Subcutaneous abdominal adipose tissue (tissue), 5 donors: ENCODE data around the gene RNASE1.
A peak's percentile ranks its signal among the peaks of the same experiment; 100 is the strongest.
"Not testable (repeated sequence)": the region's sequence is repeated elsewhere in the genome, so short reads cannot be mapped to it uniquely, and the experiment has no call there.

Source experiments
- H3K27ac ChIP-seq: one replicate; pipeline ENCODE4 v1.7.0; 2013; ENCODE audit warnings: low read depth, mild to moderate bottlenecking, inconsistent platforms, low read length, moderate library complexity
- H3K27me3 ChIP-seq, 5 donors: one replicate each; pipeline ENCODE4 v1.7.0; 2013; ENCODE audit warnings: low read length in 5 of 5, inconsistent platforms in 1 of 5; ENCODE audit not compliant: control insufficient read depth in 5 of 5, insufficient read depth in 4 of 5
- H3K36me3 ChIP-seq, 5 donors: one replicate each; pipeline ENCODE4 v1.7.0; 2013; ENCODE audit warnings: low read length in 5 of 5; ENCODE audit not compliant: control insufficient read depth in 5 of 5, insufficient read depth in 5 of 5
- H3K4me1 ChIP-seq, 5 donors: one replicate each; pipeline ENCODE4 v1.7.0; 2013; ENCODE audit warnings: low read length in 5 of 5, mild to moderate bottlenecking in 3 of 5, moderate library complexity in 1 of 5; ENCODE audit not compliant: control insufficient read depth in 5 of 5, insufficient read depth in 5 of 5
- H3K4me3 ChIP-seq, 5 donors: one replicate each; pipeline ENCODE4 v1.7.0; 2013; ENCODE audit warnings: low read length in 5 of 5, low read depth in 1 of 5
- H3K9ac ChIP-seq, 5 donors: one replicate each; pipeline ENCODE4 v1.7.0; 2013; ENCODE audit warnings: low read length in 5 of 5, mild to moderate bottlenecking in 4 of 5, moderate library complexity in 3 of 5
- H3K9me3 ChIP-seq, 5 donors: one replicate each; pipeline ENCODE4 v1.7.0; 2013; ENCODE audit warnings: low read length in 5 of 5; ENCODE audit not compliant: control insufficient read depth in 5 of 5
- donor health status: healthy.
- donor health status: healthy.
- donor health status: healthy.
- donor health status: healthy.
- donor health status: healthy.

The RNASE1 gene

GRCh38 chr14:20781803-20782202 lies 20.8 kb downstream of the RNASE1 start:
- peaks cover 0 to 20% (median 0%) of the 10 kb centered on the region in 5 donors for H3K4me1 ChIP-seq
- H3K36me3 ChIP-seq = no peaks in the 10 kb centered on the region
- H3K27ac ChIP-seq = peak overlapping the region; percentile 30
- peak overlapping the region in 3 of 5 donors; percentile 8 to 41 (median 22) for H3K9ac ChIP-seq
- H3K9me3 ChIP-seq = no peaks in the 10 kb centered on the region
- H3K27me3 ChIP-seq = peaks cover 0 to 2% (median 0%) of the 10 kb centered on the region in 5 donors
- peak overlapping the region; percentile 40 to 65 (median 58) for H3K4me3 ChIP-seq

- no peak overlapping the region for H3K9ac ChIP-seq
- H3K9me3 ChIP-seq = no peaks in the 10 kb centered on the region
- H3K27me3 ChIP-seq = no peaks in the 10 kb centered on the region
- H3K4me1 ChIP-seq = peaks cover 0 to 2% (median 0%) of the 10 kb centered on the region in 5 donors
- no peak overlapping the region for H3K4me3 ChIP-seq
- no peaks in the 10 kb centered on the region for H3K36me3 ChIP-seq
- no peak overlapping the region for H3K27ac ChIP-seq
Observed at GRCh38 chr14:20775901-20776300, 26.7 kb downstream of the RNASE1 start.

- Histone ChIP-seq H3K36me3 (no peaks in the 10 kb centered on the region), H3K4me1 (no peaks in the 10 kb centered on the region), H3K27me3 (no peaks in the 10 kb centered on the region), H3K4me3 (no peak overlapping the region), H3K9me3 (no peaks in the 10 kb centered on the region), H3K9ac (no peak overlapping the region), H3K27ac (no peak overlapping the region)
Observed at GRCh38 chr14:20775043-20775442, 27.6 kb downstream of the RNASE1 start.

- Histone ChIP-seq H3K27me3 (no peaks in the 10 kb centered on the region), H3K4me3 (no peak overlapping the region), H3K27ac (no peak overlapping the region), H3K4me1 (no peaks in the 10 kb centered on the region), H3K36me3 (no peaks in the 10 kb centered on the region), H3K9me3 (no peaks in the 10 kb centered on the region), H3K9ac (no peak overlapping the region)
Observed at GRCh38 chr14:20774258-20774824, 28.3 kb downstream of the RNASE1 start.

GRCh38 chr14:20772650-20773049 lies 30.0 kb downstream of the RNASE1 start:
- Histone ChIP-seq H3K36me3 (no peaks in the 10 kb centered on the region), H3K27ac (no peak overlapping the region), H3K9me3 (no peaks in the 10 kb centered on the region), H3K9ac (no peak overlapping the region), H3K27me3 (no peaks in the 10 kb centered on the region), H3K4me3 (no peak overlapping the region), H3K4me1 (no peaks in the 10 kb centered on the region)

GRCh38 chr14:20769421-20769820 lies 33.2 kb downstream of the RNASE1 start:
- Histone ChIP-seq H3K4me3 (no peak overlapping the region), H3K4me1 (no peaks in the 10 kb centered on the region)

GRCh38 chr14:20768593-20768892 lies 34.1 kb downstream of the RNASE1 start:
- H3K27ac ChIP-seq = no peak overlapping the region
- H3K9me3 ChIP-seq = no peaks in the 10 kb centered on the region
- no peak overlapping the region for H3K9ac ChIP-seq
- H3K4me1 ChIP-seq = no peaks in the 10 kb centered on the region
- H3K4me3 ChIP-seq = no peak overlapping the region
- H3K36me3 ChIP-seq = no peaks in the 10 kb centered on the region
- no peaks in the 10 kb centered on the region for H3K27me3 ChIP-seq

More at GRCh38 chr14:20769421-20769820, 33.2 kb downstream of the RNASE1 start:
- Histone ChIP-seq H3K36me3 (no peaks in the 10 kb centered on the region), H3K9me3 (no peaks in the 10 kb centered on the region), H3K27ac (no peak overlapping the region), H3K27me3 (no peaks in the 10 kb centered on the region), H3K9ac (no peak overlapping the region)

- Histone ChIP-seq H3K9ac (no peak overlapping the region), H3K9me3 (no peaks in the 10 kb centered on the region), H3K4me1 (peaks cover 0 to 7% (median 0%) of the 10 kb centered on the region in 5 donors), H3K36me3 (no peaks in the 10 kb centered on the region), H3K27ac (no peak overlapping the region), H3K27me3 (no peaks in the 10 kb centered on the region), H3K4me3 (no peak overlapping the region)
Observed at GRCh38 chr14:20760950-20761349, 41.7 kb downstream of the RNASE1 start.

GRCh38 chr14:20759465-20759864 lies 43.2 kb downstream of the RNASE1 start:
- not testable (repeated sequence) for H3K4me1 ChIP-seq, H3K36me3 ChIP-seq, H3K9ac ChIP-seq, H3K9me3 ChIP-seq, H3K27ac ChIP-seq, H3K4me3 ChIP-seq, H3K27me3 ChIP-seq

GRCh38 chr14:20757965-20758364 lies 44.7 kb downstream of the RNASE1 start:
- Histone ChIP-seq H3K27ac (no peak overlapping the region), H3K36me3 (no peaks in the 10 kb centered on the region), H3K9me3 (peaks cover 0 to 1% (median under 1%) of the 10 kb centered on the region in 5 donors), H3K4me3 (no peak overlapping the region), H3K9ac (no peak overlapping the region), H3K4me1 (peaks cover 0 to 7% (median 0%) of the 10 kb centered on the region in 5 donors), H3K27me3 (no peaks in the 10 kb centered on the region)

- H3K27me3 ChIP-seq = no peaks in the 10 kb centered on the region
- no peak overlapping the region for H3K9ac ChIP-seq
- H3K36me3 ChIP-seq = no peaks in the 10 kb centered on the region
- H3K9me3 ChIP-seq = peaks cover 0 to 17% (median 14%) of the 10 kb centered on the region in 5 donors
- no peak overlapping the region for H3K4me3 ChIP-seq
- no peak overlapping the region for H3K27ac ChIP-seq
- peaks cover 0 to 7% (median 0%) of the 10 kb centered on the region in 5 donors for H3K4me1 ChIP-seq
Observed at GRCh38 chr14:20755037-20755436, 47.6 kb downstream of the RNASE1 start.
